ENCODE measurements around the gene MLC1. TPM values are rescaled to one million over a fixed set of nuclear protein-coding genes. Genes with fewer than 3 reads are reported as not detected.

The MLC1 gene
- total and polyA plus RNA-seq, 10 of the 15 experiments (the other 5 are each of a cell fraction or from before 2014, with no cell fraction given): 0.03 to 0.15 (median 0.07) TPM; not detected in 7

GRCh38 chr22:50058906-50059880 is 26.0 kb downstream of the MLC1 start:
- Histone ChIP-seq H3K79me2 (ENCODE audit: control insufficient read depth, insufficient read depth, low read length) (no peaks in the 10 kb centered on the region), H3K4me3 (no peak overlapping the region), H3K9me3 (replicated peaks; ENCODE audit: control insufficient read depth, insufficient read depth, low read length) (no peaks in the 10 kb centered on the region), H3K4me1 (ENCODE audit: control insufficient read depth, insufficient read depth, low read length) (0 out of 2 replicates have a peak, but pooled peaks cover 3% of the 10 kb centered on the region), H4K20me1 (ENCODE audit: control insufficient read depth, insufficient read depth) (no peaks in the 10 kb centered on the region), H3K27ac (ENCODE audit: control insufficient read depth, insufficient read depth) (no peak overlapping the region), H3K4me2 (ENCODE audit: control insufficient read depth, insufficient read depth) (no peak overlapping the region), H3K9ac (ENCODE audit: control insufficient read depth, insufficient read depth, low read length) (no peak overlapping the region), H3K36me3 (ENCODE audit: control insufficient read depth in 2 of 2, insufficient read depth in 2 of 2, low read length in 1 of 2) (no peaks in the 10 kb centered on the region), H2AFZ (ENCODE audit: control insufficient read depth, low read depth, low read length) (no peak overlapping the region), H3K27me3 (replicated peaks in 1 of 2; ENCODE audit: control insufficient read depth in 2 of 2, insufficient read depth in 2 of 2, low read length in 1 of 2) (no peaks in the 10 kb centered on the region; a peak in 2 of 4 replicates)
- 4% methylated on average over 31 of the region's 31 CpGs for WGBS (ENCODE audit: insufficient coverage, insufficient replicate concordance, low lambda C conversion rate, missing lambda C conversion rate)
- DNase-seq (ENCODE audit: low read depth, low spot score) (no peak), FAIRE-seq (no peak), ATAC-seq (peak; percentile 40; the same call in 2 of the 3 replicates)
- CTCF ChIA-PET: no interaction called here
- RAD21 ChIA-PET (ENCODE audit: unreplicated experiment): interaction anchor here (0.6 kb wide), 1 partner anchor 56 kb away, joined by 4 read pairs; no protein-coding TSS in a partner anchor
- no TSS peak for BruUV-seq (replicated peaks)
- SMC1A ChIA-PET (ENCODE audit: uncharacterized antibody, unreplicated experiment): no interaction called here
- TF ChIP-seq ZZZ3 (IDR thresholded peaks at IDR 0.05; ENCODE audit: control insufficient read depth, insufficient read length, low read depth) (no peak), SPI1 (IDR thresholded peaks at IDR 0.05; ENCODE audit: borderline replicate concordance, insufficient read depth, low read depth, low read length) (no peak)
- in situ Hi-C loops (cut with MboI): no loop called here
- intact Hi-C loops (cut with micrococcal nuclease; ENCODE audit: unreplicated experiment): no loop called here
- POLR2A ChIA-PET: no interaction called here

- Histone ChIP-seq H3K4me2 (ENCODE audit: control insufficient read depth, insufficient read depth) (no peak within 1 kb of the TSS), H3K4me1 (ENCODE audit: control insufficient read depth, insufficient read depth, low read length) (0 out of 2 replicates have a peak, but pooled peaks cover 3% of the 10 kb centered on the region), H2AFZ (ENCODE audit: control insufficient read depth, low read depth, low read length) (no peak within 1 kb of the TSS), H3K36me3 (ENCODE audit: control insufficient read depth in 2 of 2, insufficient read depth in 2 of 2, low read length in 1 of 2) (no peaks in the 10 kb centered on the region), H3K9ac (ENCODE audit: control insufficient read depth, insufficient read depth, low read length) (no peak within 1 kb of the TSS), H3K27ac (ENCODE audit: control insufficient read depth, insufficient read depth) (no peak within 1 kb of the TSS), H4K20me1 (ENCODE audit: control insufficient read depth, insufficient read depth) (no peaks in the 10 kb centered on the region), H3K4me3 (no peak within 1 kb of the TSS), H3K79me2 (ENCODE audit: control insufficient read depth, insufficient read depth, low read length) (no peaks in the 10 kb centered on the region), H3K27me3 (replicated peaks in 1 of 2; ENCODE audit: control insufficient read depth in 2 of 2, insufficient read depth in 2 of 2, low read length in 1 of 2) (no peaks in the 10 kb centered on the region; a peak in 2 of 4 replicates), H3K9me3 (replicated peaks; ENCODE audit: control insufficient read depth, insufficient read depth, low read length) (peaks cover 3% of the 10 kb centered on the region; the same call in 1 of the 3 replicates)
- ChIA-PET CTCF (no interaction called here), POLR2A (no interaction called here), SMC1A (ENCODE audit: uncharacterized antibody, unreplicated experiment) (no interaction called here), RAD21 (ENCODE audit: unreplicated experiment) (no interaction called here)
- intact Hi-C loops (cut with micrococcal nuclease; ENCODE audit: unreplicated experiment) (no loop called here), in situ Hi-C loops (cut with MboI) (no loop called here)
- no TSS peak for BruUV-seq (replicated peaks)
- no peak for DNase-seq (ENCODE audit: low read depth, low spot score)
- no peak for ATAC-seq
- 11% methylated on average over 27 of the region's 102 CpGs for WGBS (ENCODE audit: insufficient coverage, insufficient replicate concordance, low lambda C conversion rate, missing lambda C conversion rate)
- FAIRE-seq: no peak
- no peak for TF ChIP-seq USF2 (IDR thresholded peaks at IDR 0.05; ENCODE audit: borderline replicate concordance, low read depth, low read length)
- TF ChIP-seq, protein P1, sequence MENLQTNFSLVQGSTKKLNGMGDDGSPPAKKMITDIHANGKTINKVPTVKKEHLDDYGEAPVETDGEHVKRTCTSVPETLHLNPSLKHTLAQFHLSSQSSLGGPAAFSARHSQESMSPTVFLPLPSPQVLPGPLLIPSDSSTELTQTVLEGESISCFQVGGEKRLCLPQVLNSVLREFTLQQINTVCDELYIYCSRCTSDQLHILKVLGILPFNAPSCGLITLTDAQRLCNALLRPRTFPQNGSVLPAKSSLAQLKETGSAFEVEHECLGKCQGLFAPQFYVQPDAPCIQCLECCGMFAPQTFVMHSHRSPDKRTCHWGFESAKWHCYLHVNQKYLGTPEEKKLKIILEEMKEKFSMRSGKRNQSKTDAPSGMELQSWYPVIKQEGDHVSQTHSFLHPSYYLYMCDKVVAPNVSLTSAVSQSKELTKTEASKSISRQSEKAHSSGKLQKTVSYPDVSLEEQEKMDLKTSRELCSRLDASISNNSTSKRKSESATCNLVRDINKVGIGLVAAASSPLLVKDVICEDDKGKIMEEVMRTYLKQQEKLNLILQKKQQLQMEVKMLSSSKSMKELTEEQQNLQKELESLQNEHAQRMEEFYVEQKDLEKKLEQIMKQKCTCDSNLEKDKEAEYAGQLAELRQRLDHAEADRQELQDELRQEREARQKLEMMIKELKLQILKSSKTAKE (IDR thresholded peaks at IDR 0.05; ENCODE audit: low read depth, poor library complexity, severe bottlenecking): no peak
- TF ChIP-seq, protein P2, sequence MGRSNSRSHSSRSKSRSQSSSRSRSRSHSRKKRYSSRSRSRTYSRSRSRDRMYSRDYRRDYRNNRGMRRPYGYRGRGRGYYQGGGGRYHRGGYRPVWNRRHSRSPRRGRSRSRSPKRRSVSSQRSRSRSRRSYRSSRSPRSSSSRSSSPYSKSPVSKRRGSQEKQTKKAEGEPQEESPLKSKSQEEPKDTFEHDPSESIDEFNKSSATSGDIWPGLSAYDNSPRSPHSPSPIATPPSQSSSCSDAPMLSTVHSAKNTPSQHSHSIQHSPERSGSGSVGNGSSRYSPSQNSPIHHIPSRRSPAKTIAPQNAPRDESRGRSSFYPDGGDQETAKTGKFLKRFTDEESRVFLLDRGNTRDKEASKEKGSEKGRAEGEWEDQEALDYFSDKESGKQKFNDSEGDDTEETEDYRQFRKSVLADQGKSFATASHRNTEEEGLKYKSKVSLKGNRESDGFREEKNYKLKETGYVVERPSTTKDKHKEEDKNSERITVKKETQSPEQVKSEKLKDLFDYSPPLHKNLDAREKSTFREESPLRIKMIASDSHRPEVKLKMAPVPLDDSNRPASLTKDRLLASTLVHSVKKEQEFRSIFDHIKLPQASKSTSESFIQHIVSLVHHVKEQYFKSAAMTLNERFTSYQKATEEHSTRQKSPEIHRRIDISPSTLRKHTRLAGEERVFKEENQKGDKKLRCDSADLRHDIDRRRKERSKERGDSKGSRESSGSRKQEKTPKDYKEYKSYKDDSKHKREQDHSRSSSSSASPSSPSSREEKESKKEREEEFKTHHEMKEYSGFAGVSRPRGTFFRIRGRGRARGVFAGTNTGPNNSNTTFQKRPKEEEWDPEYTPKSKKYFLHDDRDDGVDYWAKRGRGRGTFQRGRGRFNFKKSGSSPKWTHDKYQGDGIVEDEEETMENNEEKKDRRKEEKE (IDR thresholded peaks at IDR 0.05): no peak
These were observed 26.9 kb downstream of the MLC1 start, which contains the start of gene TTLL8 for GRCh38 chr22:50058061-50058905. Gene TTLL8, minus strand, starts transcription at chr22:50058298.

Data from GM12878 (cell line).